GM12878 (cell line): ENCODE results near the gene FBXL17.

Source experiments
- CREM ChIP-seq: IDR thresholded peaks from 2 replicates; pipeline ENCODE4 v1.6.1; 2014; ENCODE audit warnings: antibody characterized with exemption, low read depth
- ETV6 ChIP-seq, 2 experiments: fragments of 450-650 bp in 1 of 2; IDR thresholded peaks in 1 of 2; conservative IDR thresholded peaks in 1 of 2; 2 replicates each; pipeline ENCODE4 v1.6.1; 2014; ENCODE audit warnings: antibody characterized with exemption in 1 of 2, borderline replicate concordance in 1 of 2, low read depth in 1 of 2, mild to moderate bottlenecking in 1 of 2, moderate library complexity in 1 of 2
- HCFC1 ChIP-seq: fragments of 150-350 bp; IDR thresholded peaks from 2 replicates; pipeline ENCODE4 v1.6.1; 2014; ENCODE audit warnings: low read length
- HDAC6 ChIP-seq: fragments of 200-600 bp; sonication (generic); IDR thresholded peaks from one replicate; pipeline ENCODE4 v1.8.0; 2017; ENCODE audit warnings: antibody characterized with exemption; ENCODE audit not compliant: unreplicated experiment
- POLR2AphosphoS2 ChIP-seq: IDR thresholded peaks from 2 replicates; pipeline ENCODE4 v1.6.1; 2011; ENCODE audit warnings: low read depth, mild to moderate bottlenecking, low read length, improper control_type of control experiment, moderate library complexity
- POLR2AphosphoS5 ChIP-seq: IDR thresholded peaks from 2 replicates; pipeline ENCODE4 v1.6.1; 2011; ENCODE audit warnings: mild to moderate bottlenecking, low read length, inconsistent platforms
- SP1 ChIP-seq: IDR thresholded peaks from one replicate; pipeline ENCODE4 v1.6.1; 2011; ENCODE audit warnings: low read depth, low read length
- SUZ12 ChIP-seq: fragments of 200-600 bp; sonication (generic); IDR thresholded peaks from one replicate; pipeline ENCODE4 v1.6.1; 2018; ENCODE audit warnings: antibody characterized with exemption, mild to moderate bottlenecking; ENCODE audit not compliant: unreplicated experiment
- ZNF384 ChIP-seq: IDR thresholded peaks from 2 replicates; pipeline ENCODE4 v1.6.1; 2012; ENCODE audit warnings: low read depth, mild to moderate bottlenecking, low read length, improper control_type of control experiment, borderline replicate concordance
- TF ChIP-seq, protein P1 (sequence below), 3 experiments: IDR thresholded peaks in 2 of 3; conservative IDR thresholded peaks in 1 of 3; 2 replicates each; pipeline ENCODE4 v1.5.1; 2011; ENCODE audit warnings: low read depth in 3 of 3, low read length in 3 of 3, mild to moderate bottlenecking in 3 of 3, control low read depth in 2 of 3, moderate library complexity in 2 of 3, inconsistent platforms in 1 of 3, mixed read lengths in 1 of 3; ENCODE audit not compliant: control insufficient read depth in 2 of 3, insufficient read depth in 1 of 3; ENCODE audit errors: extremely low read depth in 1 of 3
- TF ChIP-seq, protein P2 (sequence below): IDR thresholded peaks from 2 replicates; pipeline ENCODE4 v1.6.1; 2011; ENCODE audit warnings: borderline replicate concordance, low read depth, mild to moderate bottlenecking, moderate library complexity, mixed read lengths, low read length; ENCODE audit not compliant: insufficient read depth; ENCODE audit errors: extremely low read length
- TF ChIP-seq, protein P3 (sequence below): fragments of 150-350 bp; IDR thresholded peaks from 2 replicates; pipeline ENCODE4 v1.6.1; 2016; ENCODE audit warnings: low read depth, low read length
- TF ChIP-seq, protein P4 (sequence below): IDR thresholded peaks from 2 replicates; pipeline ENCODE4 v1.6.1; 2011; ENCODE audit warnings: mild to moderate bottlenecking, low read depth, low read length, moderate library complexity; ENCODE audit not compliant: insufficient replicate concordance

DNA sequence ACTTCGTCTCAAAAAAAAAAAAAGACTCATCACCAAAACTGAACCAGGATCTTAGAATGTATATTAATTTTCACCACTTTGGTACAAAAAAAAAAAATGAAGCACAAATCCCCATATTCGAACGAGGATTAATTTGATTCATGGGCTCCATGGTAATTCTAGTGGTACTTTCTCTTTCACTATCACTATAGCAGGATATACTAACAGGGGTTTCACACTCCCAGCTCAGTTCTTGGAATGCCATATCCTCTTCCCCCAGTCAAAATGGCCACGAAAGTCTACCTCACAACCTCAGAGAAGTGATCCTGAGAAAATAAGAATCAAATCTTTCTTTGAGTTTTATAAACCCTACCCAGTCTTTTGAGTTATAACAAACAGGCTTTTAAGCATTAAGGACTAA lies 235.7 kb downstream of the FBXL17 start:
- no peak for TF ChIP-seq POLR2AphosphoS5
- TF ChIP-seq SP1: no peak
- TF ChIP-seq POLR2AphosphoS2: no peak
- TF ChIP-seq, protein P1, sequence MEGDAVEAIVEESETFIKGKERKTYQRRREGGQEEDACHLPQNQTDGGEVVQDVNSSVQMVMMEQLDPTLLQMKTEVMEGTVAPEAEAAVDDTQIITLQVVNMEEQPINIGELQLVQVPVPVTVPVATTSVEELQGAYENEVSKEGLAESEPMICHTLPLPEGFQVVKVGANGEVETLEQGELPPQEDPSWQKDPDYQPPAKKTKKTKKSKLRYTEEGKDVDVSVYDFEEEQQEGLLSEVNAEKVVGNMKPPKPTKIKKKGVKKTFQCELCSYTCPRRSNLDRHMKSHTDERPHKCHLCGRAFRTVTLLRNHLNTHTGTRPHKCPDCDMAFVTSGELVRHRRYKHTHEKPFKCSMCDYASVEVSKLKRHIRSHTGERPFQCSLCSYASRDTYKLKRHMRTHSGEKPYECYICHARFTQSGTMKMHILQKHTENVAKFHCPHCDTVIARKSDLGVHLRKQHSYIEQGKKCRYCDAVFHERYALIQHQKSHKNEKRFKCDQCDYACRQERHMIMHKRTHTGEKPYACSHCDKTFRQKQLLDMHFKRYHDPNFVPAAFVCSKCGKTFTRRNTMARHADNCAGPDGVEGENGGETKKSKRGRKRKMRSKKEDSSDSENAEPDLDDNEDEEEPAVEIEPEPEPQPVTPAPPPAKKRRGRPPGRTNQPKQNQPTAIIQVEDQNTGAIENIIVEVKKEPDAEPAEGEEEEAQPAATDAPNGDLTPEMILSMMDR (IDR thresholded peaks at IDR 0.05 in 2 of 3, conservative IDR thresholded peaks at IDR 0.05 in 1 of 3; ENCODE audit: control insufficient read depth in 2 of 3, extremely low read depth in 1 of 3, insufficient read depth in 1 of 3, low read depth in 3 of 3, low read length in 3 of 3): no peak
- TF ChIP-seq HCFC1: no peak
- TF ChIP-seq, protein P2, sequence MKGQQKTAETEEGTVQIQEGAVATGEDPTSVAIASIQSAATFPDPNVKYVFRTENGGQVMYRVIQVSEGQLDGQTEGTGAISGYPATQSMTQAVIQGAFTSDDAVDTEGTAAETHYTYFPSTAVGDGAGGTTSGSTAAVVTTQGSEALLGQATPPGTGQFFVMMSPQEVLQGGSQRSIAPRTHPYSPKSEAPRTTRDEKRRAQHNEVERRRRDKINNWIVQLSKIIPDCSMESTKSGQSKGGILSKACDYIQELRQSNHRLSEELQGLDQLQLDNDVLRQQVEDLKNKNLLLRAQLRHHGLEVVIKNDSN: no peak
- TF ChIP-seq SUZ12: no peak
- TF ChIP-seq, protein P3, sequence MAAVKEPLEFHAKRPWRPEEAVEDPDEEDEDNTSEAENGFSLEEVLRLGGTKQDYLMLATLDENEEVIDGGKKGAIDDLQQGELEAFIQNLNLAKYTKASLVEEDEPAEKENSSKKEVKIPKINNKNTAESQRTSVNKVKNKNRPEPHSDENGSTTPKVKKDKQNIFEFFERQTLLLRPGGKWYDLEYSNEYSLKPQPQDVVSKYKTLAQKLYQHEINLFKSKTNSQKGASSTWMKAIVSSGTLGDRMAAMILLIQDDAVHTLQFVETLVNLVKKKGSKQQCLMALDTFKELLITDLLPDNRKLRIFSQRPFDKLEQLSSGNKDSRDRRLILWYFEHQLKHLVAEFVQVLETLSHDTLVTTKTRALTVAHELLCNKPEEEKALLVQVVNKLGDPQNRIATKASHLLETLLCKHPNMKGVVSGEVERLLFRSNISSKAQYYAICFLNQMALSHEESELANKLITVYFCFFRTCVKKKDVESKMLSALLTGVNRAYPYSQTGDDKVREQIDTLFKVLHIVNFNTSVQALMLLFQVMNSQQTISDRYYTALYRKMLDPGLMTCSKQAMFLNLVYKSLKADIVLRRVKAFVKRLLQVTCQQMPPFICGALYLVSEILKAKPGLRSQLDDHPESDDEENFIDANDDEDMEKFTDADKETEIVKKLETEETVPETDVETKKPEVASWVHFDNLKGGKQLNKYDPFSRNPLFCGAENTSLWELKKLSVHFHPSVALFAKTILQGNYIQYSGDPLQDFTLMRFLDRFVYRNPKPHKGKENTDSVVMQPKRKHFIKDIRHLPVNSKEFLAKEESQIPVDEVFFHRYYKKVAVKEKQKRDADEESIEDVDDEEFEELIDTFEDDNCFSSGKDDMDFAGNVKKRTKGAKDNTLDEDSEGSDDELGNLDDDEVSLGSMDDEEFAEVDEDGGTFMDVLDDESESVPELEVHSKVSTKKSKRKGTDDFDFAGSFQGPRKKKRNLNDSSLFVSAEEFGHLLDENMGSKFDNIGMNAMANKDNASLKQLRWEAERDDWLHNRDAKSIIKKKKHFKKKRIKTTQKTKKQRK: no peak
- TF ChIP-seq ETV6 (conservative IDR thresholded peaks at IDR 0.05 in 1 of 2, IDR thresholded peaks at IDR 0.05 in 1 of 2; ENCODE audit: borderline replicate concordance in 1 of 2, low read depth in 1 of 2): no peak
- TF ChIP-seq, protein P4, sequence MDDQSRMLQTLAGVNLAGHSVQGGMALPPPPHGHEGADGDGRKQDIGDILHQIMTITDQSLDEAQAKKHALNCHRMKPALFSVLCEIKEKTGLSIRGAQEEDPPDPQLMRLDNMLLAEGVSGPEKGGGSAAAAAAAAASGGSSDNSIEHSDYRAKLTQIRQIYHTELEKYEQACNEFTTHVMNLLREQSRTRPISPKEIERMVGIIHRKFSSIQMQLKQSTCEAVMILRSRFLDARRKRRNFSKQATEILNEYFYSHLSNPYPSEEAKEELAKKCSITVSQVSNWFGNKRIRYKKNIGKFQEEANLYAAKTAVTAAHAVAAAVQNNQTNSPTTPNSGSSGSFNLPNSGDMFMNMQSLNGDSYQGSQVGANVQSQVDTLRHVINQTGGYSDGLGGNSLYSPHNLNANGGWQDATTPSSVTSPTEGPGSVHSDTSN: no peak
- no peak for TF ChIP-seq HDAC6
- no peak for TF ChIP-seq ZNF384
- no peak for TF ChIP-seq CREM
